ENCODE measurements around the gene HDAC4. TPM values are rescaled to one million over a fixed set of nuclear protein-coding genes. Genes with fewer than 3 reads are reported as not detected.

HDAC4 gene
- total and polyA plus RNA-seq, 2 experiments from 2014 or later: 8.1 to 41.8 TPM

DNA sequence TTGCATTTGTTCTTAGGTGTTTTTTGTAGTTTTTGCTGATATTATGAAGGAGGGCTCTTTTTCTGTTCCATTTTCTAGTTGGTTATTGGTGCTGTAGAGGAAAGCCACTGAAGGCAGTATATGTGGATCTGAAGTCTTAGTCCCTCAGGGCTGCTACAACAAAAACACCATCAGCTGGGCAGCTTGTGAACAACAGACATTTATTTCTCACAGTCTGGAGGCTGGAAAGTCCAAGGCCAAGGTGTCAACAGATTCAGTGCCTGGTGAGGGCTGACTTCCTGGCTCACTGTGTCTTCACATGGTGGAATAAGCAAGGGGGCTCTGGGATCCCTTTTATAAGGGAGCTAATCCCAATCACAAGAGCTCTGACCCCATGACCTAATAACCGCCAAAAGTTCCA, 31.4 kb upstream of the HDAC4 start:
- H3K27ac Mint-ChIP-seq: no peak overlapping the region
- Histone ChIP-seq H3K4me1 (ENCODE audit: insufficient read depth) (no peaks in the 10 kb centered on the region), H3K9me2 (ENCODE audit: insufficient read depth) (0 out of 2 replicates have a peak, but pooled peaks cover 2% of the 10 kb centered on the region), H2AFZ (no peak overlapping the region), H3K4me3 (no peak overlapping the region), H3K27ac (ENCODE audit: low read depth) (no peak overlapping the region), H4K20me1 (replicated peaks; ENCODE audit: insufficient read depth) (no peaks in the 10 kb centered on the region), H3F3A (replicated peaks; ENCODE audit: low read depth) (no peaks in the 10 kb centered on the region), H3K79me2 (replicated peaks; ENCODE audit: insufficient read depth) (no peaks in the 10 kb centered on the region), H3K27me3 (ENCODE audit: insufficient read depth) (no peaks in the 10 kb centered on the region), H3K36me3 (ENCODE audit: insufficient read depth) (no peaks in the 10 kb centered on the region), H3K4me2 (no peak overlapping the region)
- no peaks in the 10 kb centered on the region; the same call in 2 of the 3 replicates for H3K36me3 Mint-ChIP-seq (ENCODE audit: low read depth)
- no peaks in the 10 kb centered on the region; the same call in 1 of the 3 replicates for H3K9me3 Mint-ChIP-seq
- no peak for DNase-seq (ENCODE audit: low spot score)
- TF ChIP-seq EZH2phosphoT487 (IDR thresholded peaks at IDR 0.05; ENCODE audit: unreplicated experiment) (no peak), EZH2 (IDR thresholded peaks at IDR 0.05; ENCODE audit: low read depth, unreplicated experiment) (no peak), ZNF331 (CRISPR knock-in tag; IDR thresholded peaks at IDR 0.05; ENCODE audit: low read depth) (no peak), CREB1 (CRISPR knock-in tag; IDR thresholded peaks at IDR 0.05; ENCODE audit: low read depth) (no peak), STAT1 (IDR thresholded peaks at IDR 0.05; ENCODE audit: unreplicated experiment) (no peak), JUNB (IDR thresholded peaks at IDR 0.05; ENCODE audit: unreplicated experiment) (no peak)
- TF ChIP-seq, protein P1, sequence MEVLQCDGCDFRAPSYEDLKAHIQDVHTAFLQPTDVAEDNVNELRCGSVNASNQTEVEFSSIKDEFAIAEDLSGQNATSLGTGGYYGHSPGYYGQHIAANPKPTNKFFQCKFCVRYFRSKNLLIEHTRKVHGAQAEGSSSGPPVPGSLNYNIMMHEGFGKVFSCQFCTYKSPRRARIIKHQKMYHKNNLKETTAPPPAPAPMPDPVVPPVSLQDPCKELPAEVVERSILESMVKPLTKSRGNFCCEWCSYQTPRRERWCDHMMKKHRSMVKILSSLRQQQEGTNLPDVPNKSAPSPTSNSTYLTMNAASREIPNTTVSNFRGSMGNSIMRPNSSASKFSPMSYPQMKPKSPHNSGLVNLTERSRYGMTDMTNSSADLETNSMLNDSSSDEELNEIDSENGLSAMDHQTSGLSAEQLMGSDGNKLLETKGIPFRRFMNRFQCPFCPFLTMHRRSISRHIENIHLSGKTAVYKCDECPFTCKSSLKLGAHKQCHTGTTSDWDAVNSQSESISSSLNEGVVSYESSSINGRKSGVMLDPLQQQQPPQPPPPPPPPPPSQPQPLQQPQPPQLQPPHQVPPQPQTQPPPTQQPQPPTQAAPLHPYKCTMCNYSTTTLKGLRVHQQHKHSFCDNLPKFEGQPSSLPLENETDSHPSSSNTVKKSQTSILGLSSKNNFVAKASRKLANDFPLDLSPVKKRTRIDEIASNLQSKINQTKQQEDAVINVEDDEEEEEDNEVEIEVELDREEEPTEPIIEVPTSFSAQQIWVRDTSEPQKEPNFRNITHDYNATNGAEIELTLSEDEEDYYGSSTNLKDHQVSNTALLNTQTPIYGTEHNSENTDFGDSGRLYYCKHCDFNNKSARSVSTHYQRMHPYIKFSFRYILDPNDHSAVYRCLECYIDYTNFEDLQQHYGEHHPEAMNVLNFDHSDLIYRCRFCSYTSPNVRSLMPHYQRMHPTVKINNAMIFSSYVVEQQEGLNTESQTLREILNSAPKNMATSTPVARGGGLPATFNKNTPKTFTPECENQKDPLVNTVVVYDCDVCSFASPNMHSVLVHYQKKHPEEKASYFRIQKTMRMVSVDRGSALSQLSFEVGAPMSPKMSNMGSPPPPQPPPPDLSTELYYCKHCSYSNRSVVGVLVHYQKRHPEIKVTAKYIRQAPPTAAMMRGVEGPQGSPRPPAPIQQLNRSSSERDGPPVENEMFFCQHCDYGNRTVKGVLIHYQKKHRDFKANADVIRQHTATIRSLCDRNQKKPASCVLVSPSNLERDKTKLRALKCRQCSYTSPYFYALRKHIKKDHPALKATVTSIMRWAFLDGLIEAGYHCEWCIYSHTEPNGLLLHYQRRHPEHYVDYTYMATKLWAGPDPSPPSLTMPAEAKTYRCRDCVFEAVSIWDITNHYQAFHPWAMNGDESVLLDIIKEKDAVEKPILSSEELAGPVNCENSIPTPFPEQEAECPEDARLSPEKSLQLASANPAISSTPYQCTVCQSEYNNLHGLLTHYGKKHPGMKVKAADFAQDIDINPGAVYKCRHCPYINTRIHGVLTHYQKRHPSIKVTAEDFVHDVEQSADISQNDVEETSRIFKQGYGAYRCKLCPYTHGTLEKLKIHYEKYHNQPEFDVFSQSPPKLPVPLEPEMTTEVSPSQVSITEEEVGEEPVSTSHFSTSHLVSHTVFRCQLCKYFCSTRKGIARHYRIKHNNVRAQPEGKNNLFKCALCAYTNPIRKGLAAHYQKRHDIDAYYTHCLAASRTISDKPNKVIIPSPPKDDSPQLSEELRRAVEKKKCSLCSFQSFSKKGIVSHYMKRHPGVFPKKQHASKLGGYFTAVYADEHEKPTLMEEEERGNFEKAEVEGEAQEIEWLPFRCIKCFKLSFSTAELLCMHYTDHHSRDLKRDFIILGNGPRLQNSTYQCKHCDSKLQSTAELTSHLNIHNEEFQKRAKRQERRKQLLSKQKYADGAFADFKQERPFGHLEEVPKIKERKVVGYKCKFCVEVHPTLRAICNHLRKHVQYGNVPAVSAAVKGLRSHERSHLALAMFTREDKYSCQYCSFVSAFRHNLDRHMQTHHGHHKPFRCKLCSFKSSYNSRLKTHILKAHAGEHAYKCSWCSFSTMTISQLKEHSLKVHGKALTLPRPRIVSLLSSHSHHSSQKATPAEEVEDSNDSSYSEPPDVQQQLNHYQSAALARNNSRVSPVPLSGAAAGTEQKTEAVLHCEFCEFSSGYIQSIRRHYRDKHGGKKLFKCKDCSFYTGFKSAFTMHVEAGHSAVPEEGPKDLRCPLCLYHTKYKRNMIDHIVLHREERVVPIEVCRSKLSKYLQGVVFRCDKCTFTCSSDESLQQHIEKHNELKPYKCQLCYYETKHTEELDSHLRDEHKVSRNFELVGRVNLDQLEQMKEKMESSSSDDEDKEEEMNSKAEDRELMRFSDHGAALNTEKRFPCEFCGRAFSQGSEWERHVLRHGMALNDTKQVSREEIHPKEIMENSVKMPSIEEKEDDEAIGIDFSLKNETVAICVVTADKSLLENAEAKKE (CRISPR knock-in tag; IDR thresholded peaks at IDR 0.05): no peak
- TF ChIP-seq, protein P2, sequence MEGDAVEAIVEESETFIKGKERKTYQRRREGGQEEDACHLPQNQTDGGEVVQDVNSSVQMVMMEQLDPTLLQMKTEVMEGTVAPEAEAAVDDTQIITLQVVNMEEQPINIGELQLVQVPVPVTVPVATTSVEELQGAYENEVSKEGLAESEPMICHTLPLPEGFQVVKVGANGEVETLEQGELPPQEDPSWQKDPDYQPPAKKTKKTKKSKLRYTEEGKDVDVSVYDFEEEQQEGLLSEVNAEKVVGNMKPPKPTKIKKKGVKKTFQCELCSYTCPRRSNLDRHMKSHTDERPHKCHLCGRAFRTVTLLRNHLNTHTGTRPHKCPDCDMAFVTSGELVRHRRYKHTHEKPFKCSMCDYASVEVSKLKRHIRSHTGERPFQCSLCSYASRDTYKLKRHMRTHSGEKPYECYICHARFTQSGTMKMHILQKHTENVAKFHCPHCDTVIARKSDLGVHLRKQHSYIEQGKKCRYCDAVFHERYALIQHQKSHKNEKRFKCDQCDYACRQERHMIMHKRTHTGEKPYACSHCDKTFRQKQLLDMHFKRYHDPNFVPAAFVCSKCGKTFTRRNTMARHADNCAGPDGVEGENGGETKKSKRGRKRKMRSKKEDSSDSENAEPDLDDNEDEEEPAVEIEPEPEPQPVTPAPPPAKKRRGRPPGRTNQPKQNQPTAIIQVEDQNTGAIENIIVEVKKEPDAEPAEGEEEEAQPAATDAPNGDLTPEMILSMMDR (conservative IDR thresholded peaks at IDR 0.05; ENCODE audit: low read depth in 2 of 2): no peak
- TF ChIP-seq, protein P3, sequence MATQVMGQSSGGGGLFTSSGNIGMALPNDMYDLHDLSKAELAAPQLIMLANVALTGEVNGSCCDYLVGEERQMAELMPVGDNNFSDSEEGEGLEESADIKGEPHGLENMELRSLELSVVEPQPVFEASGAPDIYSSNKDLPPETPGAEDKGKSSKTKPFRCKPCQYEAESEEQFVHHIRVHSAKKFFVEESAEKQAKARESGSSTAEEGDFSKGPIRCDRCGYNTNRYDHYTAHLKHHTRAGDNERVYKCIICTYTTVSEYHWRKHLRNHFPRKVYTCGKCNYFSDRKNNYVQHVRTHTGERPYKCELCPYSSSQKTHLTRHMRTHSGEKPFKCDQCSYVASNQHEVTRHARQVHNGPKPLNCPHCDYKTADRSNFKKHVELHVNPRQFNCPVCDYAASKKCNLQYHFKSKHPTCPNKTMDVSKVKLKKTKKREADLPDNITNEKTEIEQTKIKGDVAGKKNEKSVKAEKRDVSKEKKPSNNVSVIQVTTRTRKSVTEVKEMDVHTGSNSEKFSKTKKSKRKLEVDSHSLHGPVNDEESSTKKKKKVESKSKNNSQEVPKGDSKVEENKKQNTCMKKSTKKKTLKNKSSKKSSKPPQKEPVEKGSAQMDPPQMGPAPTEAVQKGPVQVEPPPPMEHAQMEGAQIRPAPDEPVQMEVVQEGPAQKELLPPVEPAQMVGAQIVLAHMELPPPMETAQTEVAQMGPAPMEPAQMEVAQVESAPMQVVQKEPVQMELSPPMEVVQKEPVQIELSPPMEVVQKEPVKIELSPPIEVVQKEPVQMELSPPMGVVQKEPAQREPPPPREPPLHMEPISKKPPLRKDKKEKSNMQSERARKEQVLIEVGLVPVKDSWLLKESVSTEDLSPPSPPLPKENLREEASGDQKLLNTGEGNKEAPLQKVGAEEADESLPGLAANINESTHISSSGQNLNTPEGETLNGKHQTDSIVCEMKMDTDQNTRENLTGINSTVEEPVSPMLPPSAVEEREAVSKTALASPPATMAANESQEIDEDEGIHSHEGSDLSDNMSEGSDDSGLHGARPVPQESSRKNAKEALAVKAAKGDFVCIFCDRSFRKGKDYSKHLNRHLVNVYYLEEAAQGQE (IDR thresholded peaks at IDR 0.05; ENCODE audit: unreplicated experiment): no peak
- no peak overlapping the region for H3K4me3 Mint-ChIP-seq
- peaks cover 3% of the 10 kb centered on the region for H3K27me3 Mint-ChIP-seq (ENCODE audit: insufficient read depth, low read depth, poor library complexity)
- no peaks in the 10 kb centered on the region for H3K4me1 Mint-ChIP-seq
- ATAC-seq: no peak

All from GM23338 (cell line).